Measurements from ENCODE around the gene TH.

The TH gene

DNA sequence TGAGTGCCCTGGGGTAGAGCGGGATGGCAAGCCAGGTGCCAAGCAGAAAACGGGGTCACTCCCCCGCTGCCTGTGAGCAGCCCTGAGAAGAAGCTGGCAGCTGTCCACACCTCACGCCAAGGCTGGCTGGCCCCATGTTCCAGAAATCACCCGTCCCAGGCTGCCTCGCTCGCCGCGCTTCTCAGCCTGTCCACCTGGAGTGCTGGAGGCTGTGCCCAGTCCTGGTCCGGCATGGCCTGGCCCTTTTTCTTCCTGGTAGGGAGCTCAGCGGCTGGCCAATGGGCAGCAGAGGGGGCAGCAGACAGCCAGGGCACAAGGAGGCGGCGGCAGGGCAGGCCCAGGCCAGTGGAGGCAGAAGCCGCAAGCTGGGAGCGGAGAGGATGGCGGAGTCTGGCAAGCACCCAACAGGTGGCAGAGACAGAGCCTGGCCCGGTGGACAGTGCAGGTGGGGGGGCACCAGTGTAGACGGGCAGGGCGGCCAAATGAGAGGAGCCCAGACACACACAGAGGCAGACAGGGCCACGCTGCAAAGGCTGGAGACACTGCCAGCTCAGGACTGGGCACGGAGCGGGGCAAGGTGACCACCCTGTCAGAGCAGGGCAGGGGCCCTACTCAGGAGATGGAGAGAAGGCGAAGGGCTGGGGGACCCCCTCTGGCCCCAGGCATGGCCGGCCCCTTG lies 37.2 kb upstream of the TH start:
- DNase-seq: no peak

DNA sequence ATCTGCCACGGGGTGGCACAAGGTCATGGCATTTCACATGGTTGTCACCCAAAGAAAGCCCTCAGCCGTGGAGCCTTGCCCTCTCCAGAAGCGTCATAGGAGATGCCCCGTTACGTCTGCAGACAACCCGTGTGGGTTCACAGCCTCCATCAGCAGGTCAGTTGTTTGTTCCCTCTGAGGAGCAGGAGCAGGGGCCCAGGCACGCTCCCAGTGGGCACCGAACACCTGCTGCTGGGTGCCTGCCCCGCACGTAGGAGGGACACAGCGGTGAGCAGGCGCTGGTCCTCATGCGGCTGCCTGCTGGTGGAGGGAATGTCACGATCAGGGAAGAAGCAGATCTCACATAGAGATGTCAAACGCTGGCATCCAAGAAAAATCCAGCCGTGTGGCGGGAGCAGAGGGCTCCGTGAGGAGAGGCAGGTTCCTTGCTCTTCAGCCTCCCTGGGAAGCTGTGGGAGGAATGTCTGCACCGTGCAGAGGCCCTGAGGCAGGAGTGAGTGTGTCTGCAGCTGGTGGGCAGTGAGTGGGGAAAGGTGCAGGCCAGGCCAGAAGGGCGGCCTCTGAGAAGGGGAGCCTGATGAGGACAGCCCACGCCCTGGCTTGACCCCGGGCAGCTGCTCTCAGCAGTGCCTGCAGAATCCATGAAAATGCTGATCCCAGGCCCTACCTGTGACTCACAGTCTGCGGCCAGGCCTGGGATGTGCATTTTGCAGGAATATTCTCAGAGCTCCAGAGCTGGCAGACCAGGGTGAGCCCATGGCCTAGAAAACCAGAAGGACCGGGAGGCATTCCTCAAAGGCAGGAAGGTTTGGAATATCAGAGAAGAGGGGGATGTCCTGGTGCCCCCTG lies 36.4 kb upstream of the TH start:
- DNase-seq: no peak

DNA sequence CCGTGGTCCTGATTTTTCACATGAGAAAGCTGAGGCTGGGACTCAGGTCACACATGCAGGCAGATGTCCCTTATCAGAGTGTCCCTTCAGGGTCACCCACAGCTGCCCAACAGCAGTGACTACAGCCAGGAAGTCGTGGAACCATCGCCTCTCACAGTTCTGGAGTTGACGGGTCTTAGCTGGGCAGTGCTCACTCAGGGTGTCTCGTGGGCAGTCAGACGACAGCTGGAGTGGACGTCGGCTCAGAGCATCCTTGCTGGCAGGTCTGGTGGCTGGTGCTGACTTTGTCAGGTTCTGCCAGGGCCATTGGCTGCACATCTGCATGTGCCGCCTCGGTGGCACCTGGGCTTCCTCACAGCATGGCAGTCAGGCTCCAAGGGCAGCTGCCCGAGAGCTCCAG lies 35.6 kb upstream of the TH start:
- no peak for DNase-seq

DNA sequence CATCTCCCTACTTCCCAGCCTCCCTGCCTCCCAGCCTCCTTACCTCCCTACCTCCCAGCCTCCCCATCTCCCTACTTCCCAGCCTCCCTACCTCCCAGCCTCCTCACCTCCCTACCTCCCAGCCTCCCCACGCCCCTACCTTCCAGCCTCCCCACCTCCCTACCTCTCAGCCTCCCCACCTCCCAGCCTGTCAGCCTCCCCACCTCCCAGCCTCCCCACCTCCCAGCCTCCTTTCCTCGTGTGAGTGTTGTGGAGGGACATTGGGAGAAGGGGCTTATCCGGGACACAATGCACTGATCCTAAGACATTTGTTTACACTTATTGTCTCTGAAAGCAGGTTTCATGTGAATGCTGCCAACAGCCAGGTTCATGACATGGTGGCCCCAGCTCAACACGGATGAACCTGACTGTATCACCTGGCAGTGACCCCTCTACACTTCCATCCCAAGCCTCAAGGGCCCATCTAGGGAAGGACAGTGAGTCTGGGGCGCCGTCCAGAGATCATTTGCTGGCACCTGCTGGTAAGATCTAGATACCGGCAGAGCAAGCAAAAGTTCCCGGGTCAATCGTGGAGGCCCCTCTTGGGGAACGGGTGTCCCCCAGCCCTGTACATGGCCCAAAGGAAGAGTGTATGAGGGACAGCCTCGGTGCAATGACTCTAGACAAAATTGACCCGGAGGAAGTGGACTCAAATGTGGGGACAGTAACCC lies 34.5 kb upstream of the TH start:
- no peak for DNase-seq

DNA sequence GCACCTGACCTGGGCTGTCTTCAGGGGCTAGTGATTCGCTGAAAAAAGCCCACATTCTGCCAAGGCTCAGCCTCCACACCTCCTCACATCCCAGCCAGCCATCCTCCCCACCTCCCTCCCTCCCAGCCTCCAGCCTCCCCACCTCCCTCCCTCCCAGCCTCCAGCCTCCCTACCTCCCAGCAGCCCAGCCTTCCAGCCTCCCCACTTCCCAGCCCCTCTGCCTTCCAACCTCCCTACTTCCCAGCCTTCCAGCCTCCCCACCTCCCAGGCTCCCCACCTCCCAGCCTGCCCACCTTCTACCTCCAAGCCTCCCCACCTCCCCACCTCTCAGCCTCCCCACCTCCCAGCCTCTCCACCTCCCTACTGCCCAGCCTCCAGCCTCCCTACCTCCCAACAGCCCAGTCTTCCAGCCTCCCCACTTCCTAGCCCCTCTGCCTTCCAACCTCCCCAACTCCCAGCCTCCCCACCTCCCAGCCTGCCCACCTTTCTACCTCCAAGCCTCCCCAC lies 33.7 kb upstream of the TH start:
- DNase-seq: no peak

DNA sequence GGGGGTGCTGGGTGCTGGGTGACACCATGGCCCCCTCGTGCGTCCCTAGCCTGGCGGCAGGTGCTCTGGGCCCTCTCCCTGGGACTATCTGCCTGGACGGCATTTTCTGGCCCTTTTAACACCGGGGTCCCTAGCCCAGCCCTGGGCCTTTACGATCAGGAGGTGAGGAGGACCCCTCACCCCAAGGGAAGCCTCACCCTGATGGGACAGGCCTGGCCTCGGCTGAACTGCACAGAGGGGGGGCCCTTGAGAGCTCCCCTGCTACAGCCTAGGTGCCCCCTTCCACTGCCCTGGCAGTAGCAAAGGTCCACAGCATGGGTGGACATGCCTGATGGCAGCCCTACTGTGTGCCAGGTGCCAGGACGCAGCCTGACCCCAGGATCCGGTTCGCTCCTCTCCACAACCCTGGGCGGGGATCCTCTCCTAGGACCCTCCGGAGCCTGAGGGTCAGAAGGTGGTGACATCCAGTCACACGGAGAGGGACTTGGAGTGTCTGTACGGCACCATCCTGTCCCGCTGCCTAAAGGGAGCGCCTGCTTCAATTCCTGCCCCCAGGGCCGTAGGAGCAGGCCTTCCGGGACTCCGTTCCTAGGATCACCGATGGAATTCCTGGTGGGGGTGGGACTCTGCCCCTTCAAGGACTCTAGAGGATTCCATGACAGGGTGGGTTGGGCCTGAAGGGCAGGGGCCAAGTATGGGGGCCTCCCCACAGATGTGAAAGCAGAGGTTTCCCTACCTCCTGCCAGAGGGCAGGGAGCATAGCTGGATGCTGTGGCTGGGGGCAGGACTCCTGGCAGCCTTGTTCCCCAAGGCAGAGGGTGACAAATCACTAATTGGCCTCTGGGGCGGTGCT lies 33.0 kb upstream of the TH start:
- DNase-seq: no peak

DNA sequence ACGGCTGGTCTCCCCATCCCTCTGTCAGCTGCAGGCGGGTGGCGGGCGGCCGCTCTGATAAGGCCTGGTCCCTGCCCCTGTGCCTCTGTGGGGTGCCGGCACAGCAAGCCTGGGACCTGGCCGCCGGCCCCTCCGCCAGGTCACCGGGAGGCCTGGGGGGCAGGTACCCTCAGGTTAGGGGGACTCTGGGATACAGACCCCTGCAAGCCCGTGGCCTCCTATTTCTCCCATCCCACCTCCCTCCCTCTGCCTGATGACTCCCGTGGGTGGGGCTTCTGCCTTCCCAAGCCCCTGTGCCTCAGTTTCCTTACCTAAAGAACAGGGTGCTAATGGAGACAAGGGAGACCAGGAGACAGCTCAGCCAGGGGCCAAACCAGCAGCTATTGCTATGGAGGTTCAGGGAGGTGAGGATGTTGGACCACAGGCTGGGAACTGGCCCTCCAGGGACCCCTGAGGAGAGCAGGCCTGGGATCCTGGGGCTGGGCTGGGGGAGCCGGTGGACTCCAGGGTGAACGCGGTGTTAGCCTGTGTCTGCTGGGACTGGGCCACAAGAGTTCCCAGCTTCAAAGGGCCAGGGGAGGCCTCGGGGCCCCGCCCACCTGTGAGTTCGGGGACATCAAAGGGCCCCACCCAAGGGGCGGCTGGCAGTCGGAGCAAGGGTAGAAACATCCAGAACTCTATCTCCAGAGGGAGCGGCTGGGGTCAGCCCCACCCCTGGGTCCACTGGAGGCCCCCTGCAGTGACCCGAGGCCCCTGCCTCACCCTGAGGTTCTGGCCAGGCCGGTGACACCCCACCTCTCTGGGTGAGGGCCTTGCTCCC lies 32.0 kb upstream of the TH start:
- DNase-seq: no peak

DNA sequence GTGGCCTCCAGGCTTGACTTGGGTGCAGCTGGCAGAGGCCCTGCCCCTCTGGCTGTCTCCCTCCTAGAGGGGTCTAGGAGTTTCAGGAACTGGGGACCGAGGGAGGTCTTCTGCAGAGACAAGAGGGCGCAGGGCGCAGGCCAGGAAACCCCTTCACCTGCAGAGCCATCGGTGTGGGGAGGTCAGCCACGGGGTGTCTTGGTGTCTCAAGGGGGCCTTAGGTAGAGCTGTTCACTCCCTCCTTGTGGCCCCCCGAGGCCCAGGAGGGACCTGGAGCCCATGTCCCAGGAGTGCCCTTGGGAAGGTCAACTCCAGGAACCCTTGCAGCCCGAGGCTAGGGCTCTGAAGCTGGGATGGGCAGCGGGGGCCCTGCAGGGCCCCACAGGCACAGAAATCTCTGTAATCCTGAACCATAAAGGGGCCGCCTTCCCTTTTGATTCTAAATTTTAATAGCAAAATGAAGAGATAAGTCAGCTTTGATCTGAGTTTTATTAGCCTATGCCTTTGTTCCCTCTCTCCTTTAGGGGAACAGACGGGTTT lies 31.4 kb upstream of the TH start:
- DNase-seq: no peak

DNA sequence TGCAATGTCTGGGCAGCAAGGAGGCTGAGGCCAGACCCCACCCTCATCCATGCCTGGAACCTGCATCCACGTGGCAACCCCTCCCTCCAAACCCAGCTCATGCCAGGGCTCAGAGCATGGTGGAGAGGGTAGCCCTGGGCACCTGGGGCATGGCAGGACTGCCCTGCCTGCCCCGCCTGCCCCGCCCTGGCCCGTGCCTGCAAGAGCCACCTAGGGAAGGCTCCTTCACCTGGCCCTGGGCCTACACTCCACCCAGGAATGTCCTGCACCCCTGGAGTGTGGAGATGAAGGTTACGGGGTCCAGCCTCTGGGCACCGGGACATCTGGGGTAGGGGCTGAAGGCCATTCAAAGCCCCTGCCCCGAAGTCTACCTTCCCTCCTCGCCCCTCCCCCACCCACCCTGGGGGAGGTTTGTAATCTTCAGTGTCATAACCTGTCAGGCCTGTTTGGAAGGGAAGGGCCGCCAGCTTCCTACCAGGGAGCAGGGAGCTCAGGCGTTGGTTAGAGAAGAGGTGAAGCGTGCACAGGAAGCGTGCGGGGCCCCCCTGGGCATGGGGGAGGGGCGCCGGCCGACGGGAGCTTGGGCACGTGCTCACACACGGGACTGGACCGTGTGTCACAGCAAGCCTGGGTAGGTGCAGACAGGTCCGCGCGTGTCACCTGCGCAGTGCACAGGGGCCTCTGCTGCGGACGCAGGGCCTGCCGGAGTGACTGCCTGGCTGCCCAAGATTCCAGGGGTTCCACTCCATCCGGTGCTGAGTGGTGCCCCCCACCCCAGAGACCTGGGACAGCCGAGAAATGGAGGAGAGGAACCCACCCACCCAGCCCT lies 30.7 kb upstream of the TH start:
- DNase-seq: no peak

DNA sequence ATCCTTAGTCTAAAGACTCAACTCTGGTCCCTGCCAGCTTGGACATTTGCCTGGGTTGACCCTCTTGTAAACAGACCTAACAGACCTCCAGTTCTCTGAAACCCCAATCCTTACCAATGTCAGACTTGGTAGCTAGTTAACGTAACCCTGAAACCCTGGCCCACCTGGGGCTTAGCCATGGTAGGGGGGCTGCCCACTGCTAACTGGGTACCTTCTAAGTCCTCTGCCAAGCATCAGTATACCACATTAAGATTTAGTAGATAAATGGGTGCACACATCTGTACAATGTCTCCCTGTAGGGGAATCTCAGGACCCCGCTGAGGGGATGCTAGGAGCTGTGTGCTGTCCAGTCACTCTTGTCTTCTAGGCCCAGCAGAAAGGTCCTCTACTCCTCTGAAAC lies 29.9 kb upstream of the TH start:
- no peak for DNase-seq

DNA sequence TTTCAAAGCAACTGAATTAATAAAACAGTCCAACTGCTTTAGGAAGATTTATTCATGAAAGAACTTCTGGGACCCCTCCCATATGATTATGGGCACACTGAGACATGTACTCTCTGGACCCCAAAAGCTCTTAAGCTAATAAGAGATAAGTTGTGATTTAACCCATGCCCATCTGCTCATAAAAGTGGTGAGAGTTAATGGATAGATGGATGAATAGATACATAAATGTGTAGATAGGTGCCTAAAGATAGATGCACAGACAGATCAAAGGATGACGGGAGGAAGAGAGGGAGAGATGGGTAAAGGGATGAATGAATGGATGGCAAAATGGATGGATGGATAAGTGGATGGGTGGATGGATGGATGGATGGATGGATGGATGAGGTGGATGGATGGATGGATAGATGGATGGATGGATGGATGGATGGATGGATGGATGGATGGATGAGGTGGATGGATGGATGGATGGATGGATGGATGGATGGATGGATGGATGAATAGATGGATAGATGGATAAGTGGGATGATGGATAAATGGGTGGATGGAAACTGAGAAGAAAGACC lies 29.4 kb upstream of the TH start:
- DNase-seq: no peak

DNA sequence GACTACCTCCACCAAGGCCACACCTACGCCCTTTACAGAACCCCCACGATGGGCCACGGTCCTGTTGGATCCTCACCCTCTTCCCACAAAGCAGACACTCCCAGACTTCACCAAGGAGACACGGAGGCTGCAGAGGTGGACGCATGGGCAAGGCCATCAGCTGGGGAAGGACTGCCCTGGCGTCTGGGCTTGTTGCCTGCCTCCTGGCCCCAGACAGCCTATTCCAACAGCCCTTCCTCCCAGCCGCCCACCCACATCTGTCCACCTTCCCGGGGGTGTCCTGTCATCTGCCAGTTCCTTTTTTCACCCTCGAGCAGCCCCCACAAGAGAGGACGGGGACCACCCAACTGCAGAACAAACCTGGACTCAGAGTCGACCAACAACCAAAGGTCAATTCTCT lies 28.9 kb upstream of the TH start:
- DNase-seq: no peak

DNA sequence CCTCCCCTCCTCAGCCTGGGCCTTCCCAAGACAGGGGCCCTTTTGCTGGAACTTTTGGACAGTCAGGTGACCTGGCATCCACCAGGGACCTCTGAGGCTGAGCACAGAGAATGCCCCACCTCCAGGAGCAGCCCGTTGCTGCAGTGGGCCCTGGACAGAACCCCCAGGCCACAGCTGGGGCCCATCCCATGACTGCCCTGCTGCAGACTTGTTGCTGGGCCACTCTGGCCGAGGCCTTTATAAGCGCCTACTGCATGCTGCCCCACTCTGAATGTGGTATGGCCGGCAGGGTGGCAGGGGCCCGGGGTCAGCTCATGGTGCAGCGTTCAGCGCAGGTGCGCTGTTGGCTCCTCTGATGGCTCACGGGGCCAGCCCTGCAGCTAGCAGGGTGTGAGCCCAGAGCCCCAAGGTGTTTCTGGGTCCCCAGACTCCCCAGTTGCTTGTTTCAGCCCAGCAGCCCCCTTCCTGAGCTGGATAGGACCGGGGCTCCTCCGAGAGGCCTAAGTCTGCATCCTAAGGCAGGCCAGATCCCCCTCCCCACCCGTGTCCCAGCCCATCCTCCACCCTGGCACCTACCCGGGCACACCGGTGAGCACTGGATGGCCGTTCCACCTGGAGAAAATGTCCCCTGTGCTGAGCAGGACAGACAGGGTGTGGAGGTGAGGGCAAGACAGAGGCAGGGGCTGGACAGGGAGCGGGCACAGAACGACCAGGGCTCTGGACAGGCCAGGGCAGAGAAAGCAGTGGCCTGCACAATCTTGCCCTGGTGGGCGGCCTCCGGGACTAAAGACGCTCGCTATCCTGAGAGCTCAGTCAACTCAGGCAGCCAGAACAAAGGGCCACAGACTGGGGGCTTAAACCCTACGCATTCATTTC lies 28.1 kb upstream of the TH start:
- DNase-seq: no peak

DNA sequence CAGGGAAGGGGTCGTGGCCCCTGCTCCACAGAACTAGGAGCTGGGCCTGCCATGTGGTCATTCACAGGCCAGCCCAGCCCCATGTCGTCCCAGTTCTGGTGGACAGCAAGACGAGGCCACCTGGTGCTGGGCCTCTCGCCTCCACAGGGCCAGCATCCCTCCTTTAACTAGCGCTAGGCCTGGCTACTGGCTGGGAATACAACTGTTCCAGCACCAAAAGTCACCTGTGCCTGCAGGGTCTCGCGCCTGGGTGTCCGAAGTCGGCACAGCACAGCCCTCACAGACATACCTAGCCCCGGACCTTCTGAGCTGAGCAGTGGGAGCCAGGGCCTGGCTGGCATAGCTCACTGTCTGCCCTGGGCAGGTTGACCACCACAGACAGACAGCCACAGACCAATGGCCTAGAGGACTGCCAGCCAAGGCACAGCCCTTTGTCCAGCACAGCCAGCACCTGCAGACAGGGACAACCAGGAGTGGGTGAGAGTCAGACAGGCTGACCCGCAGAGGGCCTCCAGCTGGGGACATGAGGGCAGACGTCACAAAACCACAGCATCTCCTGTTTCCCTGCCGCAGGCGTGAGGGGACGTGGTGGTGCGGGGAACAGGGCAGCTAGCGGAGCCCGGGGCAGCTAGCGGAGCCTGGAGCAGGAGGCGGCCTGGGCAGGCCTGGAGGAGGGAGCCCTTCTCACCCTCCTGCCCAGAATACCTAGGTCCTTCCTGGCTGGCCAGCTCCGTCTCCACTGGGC lies 27.2 kb upstream of the TH start:
- no peak for DNase-seq

DNA sequence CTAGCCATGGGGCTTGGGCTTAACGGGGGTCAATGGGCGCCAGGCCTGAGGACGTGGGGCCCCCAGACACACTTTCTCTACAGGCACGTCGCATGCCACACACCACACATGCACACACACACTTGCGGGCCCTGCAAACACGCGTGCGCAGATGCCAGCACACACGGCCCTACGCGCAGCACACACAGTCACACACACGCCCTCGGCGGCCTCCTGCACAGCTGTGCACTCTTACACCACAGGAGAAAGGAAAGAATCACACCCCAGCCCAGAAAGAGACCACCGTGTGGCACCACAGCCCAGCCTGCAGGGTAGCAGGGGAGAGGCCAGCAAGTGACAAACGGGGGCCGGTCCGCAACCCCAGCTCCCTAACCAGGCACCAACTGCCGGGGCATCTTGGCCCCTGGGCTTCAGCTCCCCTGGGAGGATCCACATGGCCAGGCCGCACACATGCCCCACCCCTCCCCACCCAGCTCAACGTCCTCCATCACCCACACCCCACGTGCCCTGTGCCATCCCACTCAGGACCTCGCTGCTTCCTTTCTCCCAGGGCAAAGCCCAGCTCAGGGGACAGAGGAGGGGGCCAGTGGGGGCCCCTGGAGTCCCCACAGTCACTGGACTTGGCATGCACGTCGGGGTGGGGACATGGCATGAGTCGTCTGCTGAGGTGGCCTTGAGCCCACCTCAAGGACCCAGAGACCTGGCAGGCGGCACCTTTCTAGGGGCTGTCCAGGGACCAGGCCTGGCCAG lies 26.3 kb upstream of the TH start:
- no peak for DNase-seq

DNA sequence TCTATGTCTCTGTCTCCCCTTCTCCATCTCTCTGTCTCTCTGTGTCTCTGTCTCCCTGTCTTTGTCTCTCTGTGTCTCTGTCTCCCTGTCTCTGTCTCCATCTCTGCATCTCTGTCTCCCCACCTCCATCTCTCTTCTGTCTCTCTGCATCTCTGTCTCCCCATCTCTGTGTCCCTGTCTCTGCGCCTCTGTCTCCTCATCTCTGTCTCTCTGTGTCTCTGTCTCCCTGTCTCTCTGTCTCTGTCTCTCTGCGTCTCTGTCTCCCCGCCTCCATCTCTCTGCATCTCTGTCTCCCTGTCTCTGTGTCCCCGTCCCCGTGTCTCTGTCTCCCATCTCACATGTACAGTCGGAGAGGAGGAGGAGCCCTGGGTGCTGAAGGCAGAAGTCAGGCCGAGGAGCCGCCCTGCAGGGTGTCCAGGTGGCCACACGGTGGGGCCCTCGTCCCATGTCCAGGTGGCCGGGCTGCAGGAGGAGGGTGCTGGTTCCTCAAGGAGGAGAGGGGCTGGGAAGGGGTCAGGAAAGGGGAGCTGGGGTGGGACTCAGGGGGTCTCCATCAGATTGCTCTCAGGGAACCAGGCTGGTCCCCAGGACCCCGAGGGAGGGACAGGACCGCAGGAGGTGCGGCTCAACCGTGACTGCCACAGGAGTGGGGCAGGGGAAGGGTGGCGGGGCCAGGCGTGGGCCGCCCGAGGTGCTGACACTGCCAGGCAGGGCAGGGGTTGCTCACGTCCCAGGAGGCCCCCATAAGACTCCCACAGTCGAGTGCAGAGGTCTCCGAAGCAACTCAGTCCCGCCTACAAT lies 25.6 kb upstream of the TH start:
- DNase-seq: peak; percentile 21

DNA sequence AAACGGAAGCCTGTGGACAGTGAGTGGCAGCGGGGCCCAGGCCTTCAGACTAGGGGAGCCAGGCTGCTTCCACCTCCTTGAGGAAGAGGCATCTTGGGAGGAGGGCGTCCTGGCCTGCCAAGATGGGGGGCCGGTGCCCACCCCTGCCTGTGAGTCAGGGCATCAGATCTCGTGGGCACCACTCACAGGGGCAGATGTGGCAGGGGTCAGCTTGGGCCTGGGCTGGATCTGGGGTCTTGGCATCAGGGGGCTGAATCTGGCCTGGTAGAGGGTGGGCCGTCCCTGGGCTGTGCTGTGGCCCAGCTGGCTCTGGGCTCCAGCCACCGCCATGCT lies 24.1 kb upstream of the TH start:
- no peak for DNase-seq

Data from NK-92 treated with Interleukin-12 subunit alpha and Interleukin-12 subunit beta, amount 100 ng/mL, for 24 hours (cell line).